ENCODE results near the gene IZUMO1.

DNA sequence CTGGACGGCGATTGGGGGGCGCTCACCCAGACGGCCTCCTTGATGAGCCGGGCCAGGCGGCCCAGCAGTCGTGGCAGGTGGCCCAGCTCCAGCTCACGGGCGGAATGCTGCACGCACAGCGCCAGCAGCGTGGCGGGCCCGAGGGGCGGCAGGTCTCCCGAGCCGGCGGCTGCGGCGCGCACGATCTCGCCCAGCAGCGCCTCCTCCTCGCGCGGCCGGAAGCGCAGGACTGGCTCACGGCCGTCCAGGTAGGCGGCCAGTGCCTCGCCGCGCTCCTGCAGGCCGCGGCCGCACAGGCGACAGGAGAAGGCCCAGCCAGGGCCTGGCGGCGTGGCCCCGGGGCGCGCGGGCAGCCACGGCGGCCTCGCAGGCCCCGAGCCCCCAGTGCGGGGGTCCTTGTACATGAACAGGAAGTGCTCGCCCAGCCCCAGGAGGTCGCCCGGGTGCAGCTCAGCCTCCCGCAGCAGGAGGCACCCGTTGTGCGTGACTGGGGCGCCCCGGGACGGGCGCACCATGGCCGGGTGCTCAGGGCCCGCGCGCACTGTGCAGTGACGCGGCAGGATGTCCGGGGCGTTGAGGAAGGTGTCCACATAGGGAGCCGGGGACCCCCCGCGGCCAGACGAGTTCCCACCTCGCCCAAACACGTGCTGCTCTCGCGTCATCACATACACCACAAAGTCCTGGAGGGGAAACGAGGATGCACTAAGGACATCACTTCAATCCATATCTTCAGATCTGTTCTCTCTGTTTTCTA is 17.6 kb downstream of the IZUMO1 start:
- TF ChIP-seq, protein P1, sequence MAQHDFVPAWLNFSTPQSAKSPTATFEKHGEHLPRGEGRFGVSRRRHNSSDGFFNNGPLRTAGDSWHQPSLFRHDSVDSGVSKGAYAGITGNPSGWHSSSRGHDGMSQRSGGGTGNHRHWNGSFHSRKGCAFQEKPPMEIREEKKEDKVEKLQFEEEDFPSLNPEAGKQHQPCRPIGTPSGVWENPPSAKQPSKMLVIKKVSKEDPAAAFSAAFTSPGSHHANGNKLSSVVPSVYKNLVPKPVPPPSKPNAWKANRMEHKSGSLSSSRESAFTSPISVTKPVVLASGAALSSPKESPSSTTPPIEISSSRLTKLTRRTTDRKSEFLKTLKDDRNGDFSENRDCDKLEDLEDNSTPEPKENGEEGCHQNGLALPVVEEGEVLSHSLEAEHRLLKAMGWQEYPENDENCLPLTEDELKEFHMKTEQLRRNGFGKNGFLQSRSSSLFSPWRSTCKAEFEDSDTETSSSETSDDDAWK (CRISPR knock-in tag; IDR thresholded peaks at IDR 0.05) = no peak
- no peak for TF ChIP-seq ZNF768 (CRISPR knock-in tag; IDR thresholded peaks at IDR 0.05)
- TF ChIP-seq ZFP37 (CRISPR knock-in tag; IDR thresholded peaks at IDR 0.05; ENCODE audit: borderline replicate concordance) = no peak

All from HepG2 (cell line).